ENCODE results near the gene AOC2.
"Not testable (repeated sequence)": the region's sequence is repeated elsewhere in the genome, so short reads cannot be mapped to it uniquely, and the experiment has no call there.

AOC2 gene

DNA sequence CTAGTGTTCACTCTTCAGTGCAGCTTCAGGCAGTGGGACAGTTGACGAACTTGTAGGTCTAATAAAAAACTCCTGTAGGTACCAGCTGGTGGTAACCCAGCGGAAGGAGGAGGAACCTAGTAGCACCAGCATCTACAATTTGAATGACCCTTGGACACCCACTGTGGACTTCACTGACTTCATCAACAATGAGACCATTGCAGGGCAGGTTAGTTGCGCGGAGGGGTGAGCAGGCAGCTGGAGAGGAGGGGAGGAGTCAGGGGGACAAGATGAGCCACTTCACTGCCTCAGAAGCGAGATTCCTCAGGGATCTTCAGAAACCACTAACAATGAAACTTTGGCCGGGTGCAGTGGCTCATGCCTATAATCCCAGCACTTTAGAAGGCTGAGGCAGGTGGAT is 28.9 kb downstream of the AOC2 start:
- TF ChIP-seq, protein P1, sequence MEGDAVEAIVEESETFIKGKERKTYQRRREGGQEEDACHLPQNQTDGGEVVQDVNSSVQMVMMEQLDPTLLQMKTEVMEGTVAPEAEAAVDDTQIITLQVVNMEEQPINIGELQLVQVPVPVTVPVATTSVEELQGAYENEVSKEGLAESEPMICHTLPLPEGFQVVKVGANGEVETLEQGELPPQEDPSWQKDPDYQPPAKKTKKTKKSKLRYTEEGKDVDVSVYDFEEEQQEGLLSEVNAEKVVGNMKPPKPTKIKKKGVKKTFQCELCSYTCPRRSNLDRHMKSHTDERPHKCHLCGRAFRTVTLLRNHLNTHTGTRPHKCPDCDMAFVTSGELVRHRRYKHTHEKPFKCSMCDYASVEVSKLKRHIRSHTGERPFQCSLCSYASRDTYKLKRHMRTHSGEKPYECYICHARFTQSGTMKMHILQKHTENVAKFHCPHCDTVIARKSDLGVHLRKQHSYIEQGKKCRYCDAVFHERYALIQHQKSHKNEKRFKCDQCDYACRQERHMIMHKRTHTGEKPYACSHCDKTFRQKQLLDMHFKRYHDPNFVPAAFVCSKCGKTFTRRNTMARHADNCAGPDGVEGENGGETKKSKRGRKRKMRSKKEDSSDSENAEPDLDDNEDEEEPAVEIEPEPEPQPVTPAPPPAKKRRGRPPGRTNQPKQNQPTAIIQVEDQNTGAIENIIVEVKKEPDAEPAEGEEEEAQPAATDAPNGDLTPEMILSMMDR (conservative IDR thresholded peaks at IDR 0.05), result no peak
- no peak overlapping the region for H3K27ac ChIP-seq

DNA sequence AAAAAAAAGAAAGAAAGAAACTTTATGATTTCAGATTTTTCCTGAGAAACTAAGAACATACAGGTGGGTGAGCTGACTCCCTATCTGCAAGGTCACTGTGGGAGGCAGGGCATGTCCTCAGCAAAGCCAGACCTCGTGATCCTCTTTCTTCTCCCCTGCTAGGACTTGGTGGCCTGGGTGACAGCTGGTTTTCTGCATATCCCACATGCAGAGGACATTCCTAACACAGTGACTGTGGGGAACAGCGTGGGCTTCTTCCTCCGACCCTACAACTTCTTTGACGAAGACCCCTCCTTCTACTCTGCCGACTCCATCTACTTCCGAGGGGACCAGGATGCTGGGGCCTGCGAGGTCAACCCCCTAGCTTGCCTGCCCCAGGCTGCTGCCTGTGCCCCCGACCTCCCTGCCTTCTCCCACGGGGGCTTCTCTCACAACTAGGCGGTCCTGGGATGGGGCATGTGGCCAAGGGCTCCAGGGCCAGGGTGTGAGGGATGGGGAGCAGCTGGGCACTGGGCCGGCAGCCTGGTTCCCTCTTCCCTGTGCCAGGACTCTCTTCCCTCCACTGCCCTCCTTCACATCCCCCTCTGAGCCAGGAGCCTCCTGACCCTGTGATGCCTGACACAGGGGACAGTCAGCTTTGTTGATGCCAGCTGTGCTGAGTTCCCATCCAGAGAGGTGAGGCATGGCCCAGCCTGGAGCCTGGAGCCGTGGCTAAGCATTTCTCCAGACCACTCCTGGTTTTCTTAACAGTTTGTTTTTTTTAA is 29.7 kb downstream of the AOC2 start:
- not testable (repeated sequence) for H3K27ac ChIP-seq

DNA sequence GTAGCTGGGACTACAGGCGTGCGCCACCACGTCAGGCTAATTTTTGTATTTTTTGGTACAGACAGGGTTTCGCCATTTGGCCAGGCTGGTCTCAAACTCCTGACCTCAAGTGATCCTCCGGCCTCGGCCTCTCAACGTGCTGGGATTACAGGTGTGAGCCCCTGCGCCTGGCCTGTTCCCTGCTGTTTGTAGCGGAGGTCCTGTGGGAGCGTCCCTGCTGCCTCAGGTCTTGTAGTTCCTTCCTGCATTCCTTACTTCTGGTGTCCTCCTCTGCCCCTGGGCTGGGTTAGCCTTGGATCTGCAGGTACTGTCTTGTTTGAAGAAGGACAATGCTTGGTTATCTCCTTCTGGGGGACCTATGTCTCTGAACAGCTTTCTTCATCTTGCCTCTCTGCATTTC is 32.7 kb downstream of the AOC2 start:
- no peak overlapping the region for H3K27ac ChIP-seq
- TF ChIP-seq, protein P1 (conservative IDR thresholded peaks at IDR 0.05), result no peak

DNA sequence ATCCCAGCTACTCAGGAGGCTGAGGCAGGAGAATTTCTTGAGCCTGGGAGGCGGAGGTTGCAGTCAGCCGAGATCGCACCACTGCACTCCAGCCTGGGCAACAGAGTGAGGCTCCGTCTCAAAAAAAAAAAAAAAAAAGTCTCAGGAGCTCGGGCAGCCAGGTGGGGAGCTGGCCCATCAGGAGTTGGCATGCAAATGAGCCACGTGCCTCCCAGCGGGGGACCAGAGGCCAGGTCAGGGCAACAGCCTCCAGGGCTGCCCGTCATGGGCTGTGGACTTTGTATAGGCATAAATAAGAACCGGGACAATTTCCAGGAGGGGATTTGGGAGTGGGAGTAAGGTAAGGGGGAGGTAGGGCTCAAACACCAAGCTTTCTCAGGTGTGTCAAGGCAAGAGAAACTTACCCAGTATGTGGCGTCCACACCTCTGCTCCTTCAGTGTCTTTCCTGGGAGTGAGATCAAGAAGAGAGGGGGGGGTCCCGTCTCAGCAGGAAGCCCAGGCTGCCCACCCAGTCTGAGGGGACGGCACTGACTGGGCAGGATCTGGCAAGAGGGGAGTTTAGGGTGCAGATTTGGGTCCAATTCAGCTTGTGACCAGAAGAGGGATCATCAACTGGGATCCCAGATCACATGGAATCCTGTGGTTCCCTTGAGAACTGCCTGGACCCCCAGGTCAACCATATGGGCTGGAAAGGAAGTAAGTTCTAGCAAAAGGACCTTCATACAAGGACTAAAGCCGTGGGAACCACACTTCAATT is 33.9 kb downstream of the AOC2 start:
- H3K27ac ChIP-seq, result no peak overlapping the region
- TF ChIP-seq, protein P1 (conservative IDR thresholded peaks at IDR 0.05), result no peak

DNA sequence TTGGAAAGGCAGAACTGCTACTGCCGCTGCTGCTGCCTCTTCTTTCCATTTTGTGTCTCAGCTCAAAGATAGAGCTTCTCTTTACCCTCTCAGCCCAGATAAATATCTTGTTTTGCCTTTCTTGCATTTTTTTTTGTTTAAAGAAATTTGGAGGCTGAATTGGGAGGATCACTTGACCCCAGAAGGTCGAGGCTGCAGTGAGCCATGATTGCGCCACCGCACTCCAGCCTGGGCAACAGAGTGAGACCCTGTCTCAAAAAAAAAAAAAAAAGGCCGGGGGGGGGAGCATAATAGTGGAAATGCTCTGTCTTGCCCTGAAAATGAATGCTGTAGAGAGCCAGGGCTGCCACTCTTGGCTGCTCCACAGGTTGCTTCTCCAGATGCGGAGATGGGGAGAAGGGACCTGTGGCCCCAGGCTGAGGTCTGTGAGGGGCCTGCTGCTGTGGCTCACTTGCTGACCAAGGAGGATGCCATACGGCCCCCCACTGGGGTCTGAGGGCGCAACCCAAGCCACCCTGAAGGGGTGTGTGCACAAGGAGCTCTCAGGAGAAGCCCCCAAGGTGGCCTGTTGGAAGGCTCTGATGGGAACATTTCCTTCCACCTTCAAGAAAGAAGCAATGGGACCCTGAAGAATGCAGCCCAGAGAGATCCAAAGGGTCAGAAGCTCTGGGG is 34.7 kb downstream of the AOC2 start:
- no peak overlapping the region for H3K27ac ChIP-seq
- TF ChIP-seq, protein P1 (conservative IDR thresholded peaks at IDR 0.05), result no peak

DNA sequence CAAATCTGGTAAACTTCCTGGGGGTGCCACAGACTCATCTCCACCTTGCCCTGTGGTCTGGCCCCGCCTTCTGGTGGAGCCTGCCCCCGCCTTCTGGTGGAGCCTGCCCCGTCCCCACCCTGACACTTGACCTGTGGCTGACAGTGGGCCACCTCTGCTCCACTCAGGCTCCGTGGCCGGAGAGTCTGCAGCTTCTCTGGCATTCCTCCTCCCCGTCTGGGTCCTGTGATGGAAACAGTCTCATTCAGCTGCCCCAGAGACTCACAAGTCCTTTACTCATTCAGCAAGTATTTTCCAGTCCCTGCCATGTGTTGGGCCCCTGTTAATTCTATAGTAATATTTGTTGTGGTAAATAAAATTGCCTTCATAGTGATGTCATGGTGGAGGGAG is 35.2 kb downstream of the AOC2 start:
- TF ChIP-seq, protein P1 (conservative IDR thresholded peaks at IDR 0.05), result no peak
- no peak overlapping the region for H3K27ac ChIP-seq

DNA sequence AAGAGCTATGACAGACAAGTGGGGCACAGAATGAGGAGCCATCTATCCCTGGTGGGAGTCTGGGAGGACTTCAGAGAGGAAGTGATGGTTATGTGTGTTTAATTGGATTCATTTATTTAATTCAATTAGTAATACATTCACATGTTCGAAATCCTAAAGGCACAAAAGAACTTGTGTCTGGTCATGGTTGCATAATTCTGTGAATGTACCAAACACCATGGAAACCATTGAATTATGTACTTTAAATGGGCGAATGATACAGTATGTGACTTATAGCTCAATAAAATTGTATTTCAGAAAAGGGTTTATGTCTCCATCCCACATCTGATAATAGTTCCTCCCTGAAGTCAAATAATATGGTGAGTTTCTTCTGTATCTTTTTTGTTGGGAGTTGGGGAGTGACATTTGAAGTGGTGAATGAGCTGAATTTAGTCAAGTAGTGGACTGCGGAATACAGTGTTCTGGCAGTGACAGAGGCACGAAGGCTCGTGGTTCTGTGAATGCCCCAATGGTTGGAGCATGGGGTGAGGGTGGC is 36.5 kb downstream of the AOC2 start:
- no peak overlapping the region for H3K27ac ChIP-seq
- TF ChIP-seq, protein P1 (conservative IDR thresholded peaks at IDR 0.05), result no peak

DNA sequence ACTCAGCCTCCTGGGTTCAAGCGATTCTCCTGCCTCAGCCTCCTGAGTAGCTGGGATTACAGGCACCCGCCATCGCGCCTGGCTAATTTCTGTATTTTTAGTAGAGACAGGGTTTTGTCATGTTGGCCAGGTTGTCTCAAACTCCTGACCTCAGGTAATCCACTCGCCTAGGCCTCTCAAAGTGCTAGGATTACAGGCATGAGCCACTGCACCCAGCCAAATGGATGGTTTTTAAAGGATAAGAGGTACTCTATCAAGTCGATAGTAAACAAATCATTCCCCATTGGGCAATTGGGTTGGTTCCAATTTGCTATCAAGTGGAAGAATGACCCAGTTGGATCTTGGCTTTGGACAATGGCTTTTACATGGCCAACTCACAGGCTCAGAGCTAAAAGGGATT is 37.3 kb downstream of the AOC2 start:
- H3K27ac ChIP-seq, result not testable (repeated sequence)

Data from VCaP (cell line).